K562 (cell line): Measurements from ENCODE around the gene PARD3B. TPM values are rescaled to one million over a fixed set of nuclear protein-coding genes. Genes with fewer than 3 reads are reported as not detected.
A peak's percentile ranks its signal among the peaks of the same experiment; 100 is the strongest.

Source experiments
- ATAC-seq: fragments of 200-7000 bp; cut with Tn5 transposase; 3 replicates; pipeline ENCODE4 v1.9.1; 2020; ENCODE audit warnings: moderate library complexity
- BruUV-seq: library from RNA; stranded (reverse); fragments of 400-500 nt; replicated peaks from 2 replicates; lab custom pipeline; 2021; lab: Mats Ljungman, UMichigan
- CTCF ChIA-PET: fragments of 300-600 bp; formaldehyde crosslinking; extraction: SDS; loops from one replicate; lab custom pipeline; 2021; ENCODE audit warnings: low intra/inter-chr PET ratio; lab: Yijun Ruan, JAX
- POLR2A ChIA-PET: fragments of 300-600, 350-650 bp; sonication (Branson Sonifier 250); formaldehyde crosslinking; extraction: SDS; loops from one replicate; lab custom pipeline; 2021; ENCODE audit warnings: antibody characterized with exemption, inconsistent platforms; lab: Yijun Ruan, JAX
- DNase-seq, 4 experiments: peaks; one replicate each; pipeline versions ENCODE4 v3.0.0 to v3.0.0-alpha.2; 2011 to 2018; ENCODE audit warnings: low spot score in 3 of 4, mixed read lengths in 3 of 4; ENCODE audit errors: extremely low read depth in 1 of 4
- FAIRE-seq: peaks from 2 replicates; lab custom pipeline; 2011; peaks lifted over from hg19 to GRCh38; lab: Jason Lieb, UNC
- H2AFZ ChIP-seq: 2 replicates; pipeline ENCODE4 v1.6.0; 2011; ENCODE audit warnings: low read depth, low read length, control low read depth, inconsistent platforms
- H3K27ac ChIP-seq: fragments of 200-600 bp; 3 replicates; pipeline ENCODE4 v1.8.0; 2011; ENCODE audit warnings: low read depth, mild to moderate bottlenecking, control low read depth, inconsistent platforms, low read length, moderate library complexity, mixed read lengths; ENCODE audit errors: extremely low read depth
- H3K27me3 ChIP-seq, 2 experiments: fragments of 300-600 bp in 1 of 2; 2 replicates in 1 of 2; 3 replicates in 1 of 2; pipeline versions ENCODE4 v1.6.0 to v1.8.0; 2011; ENCODE audit warnings: inconsistent platforms in 2 of 2, low read length in 2 of 2, mild to moderate bottlenecking in 1 of 2, mixed read lengths in 1 of 2, moderate library complexity in 1 of 2; ENCODE audit not compliant: control insufficient read depth in 2 of 2, insufficient read depth in 2 of 2
- H3K36me3 ChIP-seq: fragments of 300-600 bp; 3 replicates; pipeline ENCODE4 v1.8.0; 2011; ENCODE audit warnings: mild to moderate bottlenecking, low read length, inconsistent platforms; ENCODE audit not compliant: control insufficient read depth, insufficient read depth
- H3K4me1 ChIP-seq, 2 experiments: fragments of 200-600 bp in 1 of 2; replicated peaks in 1 of 2; 2 replicates in 1 of 2; 3 replicates in 1 of 2; pipeline versions ENCODE4 v1.5.1 to v1.8.0; 2011; ENCODE audit warnings: inconsistent platforms in 2 of 2, low read length in 2 of 2, mild to moderate bottlenecking in 1 of 2, mixed read lengths in 1 of 2, moderate library complexity in 1 of 2; ENCODE audit not compliant: control insufficient read depth in 2 of 2, insufficient read depth in 2 of 2
- H3K4me2 ChIP-seq: 2 replicates; pipeline ENCODE4 v1.6.1; 2011; ENCODE audit warnings: low read length, control low read depth, inconsistent platforms, mixed read lengths; ENCODE audit not compliant: insufficient read depth
- H3K4me3 ChIP-seq: fragments of 200-600 bp; sonication (generic), shearing (Covaris generic); 2 replicates; pipeline ENCODE4 v1.5.1; 2016; ENCODE audit warnings: control low read depth, inconsistent platforms
- H3K79me2 ChIP-seq: fragments of 200-600 bp; 3 replicates; pipeline ENCODE4 v1.8.0; 2011; ENCODE audit warnings: low read length, inconsistent platforms; ENCODE audit not compliant: control insufficient read depth, insufficient read depth
- H3K9ac ChIP-seq, 2 experiments: 2 replicates each; pipeline versions ENCODE4 v1.6.0 to v1.6.1; 2011; ENCODE audit warnings: low read depth in 2 of 2, low read length in 2 of 2, control low read depth in 1 of 2, inconsistent platforms in 1 of 2, mild to moderate bottlenecking in 1 of 2, mixed read lengths in 1 of 2; ENCODE audit not compliant: insufficient read depth in 1 of 2
- H3K9me1 ChIP-seq: one replicate; pipeline ENCODE4 v1.6.0; 2011; ENCODE audit warnings: inconsistent platforms, mild to moderate bottlenecking, low read length, moderate library complexity; ENCODE audit not compliant: control insufficient read depth, insufficient read depth
- H3K9me3 ChIP-seq: replicated peaks from 2 replicates; pipeline ENCODE4 v1.5.1; 2011; ENCODE audit warnings: low read depth, low read length, inconsistent platforms; ENCODE audit not compliant: control insufficient read depth, insufficient read depth
- H4K20me1 ChIP-seq: replicated peaks from 2 replicates; pipeline ENCODE4 v1.6.1; 2011; ENCODE audit warnings: low read length, inconsistent platforms, mixed read lengths; ENCODE audit not compliant: control insufficient read depth, insufficient read depth
- COPS2 ChIP-seq: fragments of 450-650 bp; conservative IDR thresholded peaks from 2 replicates; pipeline ENCODE4 v1.6.1; 2016; ENCODE audit warnings: mild to moderate bottlenecking, moderate library complexity
- CXXC5 ChIP-seq: fragments of 250-450 bp; sonication (Bioruptor Pico); IDR thresholded peaks from 2 replicates; pipeline ENCODE4 v1.8.0; 2022; ENCODE audit warnings: inconsistent platforms, mild to moderate bottlenecking, moderate library complexity
- EGR1 ChIP-seq: fragments of 450-650 bp; conservative IDR thresholded peaks from 2 replicates; pipeline ENCODE4 v1.6.1; 2017; ENCODE audit warnings: mild to moderate bottlenecking
- FOSL1 ChIP-seq: fragments of 200-800 bp; sonication (Bioruptor generic); conservative IDR thresholded peaks from 2 replicates; pipeline ENCODE4 v1.6.1; 2016; ENCODE audit warnings: missing genetic modification characterization, missing compliant biosample characterization
- XRCC4 ChIP-seq: IDR thresholded peaks from one replicate; pipeline ENCODE4 v1.6.1; 2011; ENCODE audit not compliant: insufficient read depth, insufficient read length; ENCODE audit errors: extremely low read depth
- ZNF134 ChIP-seq: fragments of 250-450 bp; sonication (Bioruptor Pico); conservative IDR thresholded peaks from 2 replicates; pipeline ENCODE4 v1.4.0; 2020
- WGBS: fragments of 100-300 bp; shearing (Covaris generic); methylation state at CpG from one replicate; pipeline ENCODE4 v1.1.6; 2016; ENCODE audit warnings: low coverage, mixed read lengths; ENCODE audit not compliant: insufficient coverage; ENCODE audit errors: missing lambda C conversion rate; 5-methylcytosine and 5-hydroxymethylcytosine counted together
- in situ Hi-C: fragments of 300-500 bp; cut with MboI; formaldehyde crosslinking; loops from 4 replicates; pipeline ENCODE4 v1.15.0; 2018; ENCODE audit warnings: inconsistent platforms, mixed read lengths
- intact Hi-C: fragments of 100-400 bp; cut with micrococcal nuclease; formaldehyde crosslinking; loops from 2 replicates; pipeline ENCODE4 v1.14.2; 2022
- polyA plus RNA-seq, 8 experiments: library from polyadenylated mRNA; depleted of rRNA in 4 of 8; stranded (reverse) in 5 of 8; unstranded in 3 of 8; fragments of >200 nt; fragmentation: Nextera tagmentation in 2 of 8; fragmentation: Illumina TruSeq in 1 of 8; extraction: Ambion mirVana in 2 of 8; extraction: Trizol in 1 of 8; gene quantifications; 2 replicates each; pipeline versions ENCODE4 v1.2.1 to v1.2.3, GENCODE V29; 2011 to 2014; ENCODE audit warnings: inconsistent platforms in 1 of 8, missing spikeins in 1 of 8
- total RNA-seq, 7 experiments: library from RNA; depleted of rRNA in 6 of 7; stranded (reverse); fragments of >200 nt in 6 of 7; fragmentation: Illumina TruSeq in 2 of 7; extraction: Trizol in 2 of 7; gene quantifications; 2 replicates each; pipeline versions ENCODE4 v1.2.1 to v1.2.3, GENCODE V29; 2011 to 2021; ENCODE audit warnings: low replicate concordance in 1 of 7
- TF ChIP-seq, protein P1 (sequence below), 2 experiments: IDR thresholded peaks; 2 replicates each; pipeline ENCODE4 v1.6.1; 2011; ENCODE audit warnings: borderline replicate concordance in 1 of 2, control low read depth in 1 of 2, low read depth in 1 of 2, low read length in 1 of 2, mild to moderate bottlenecking in 1 of 2, mixed read lengths in 1 of 2, moderate library complexity in 1 of 2; ENCODE audit not compliant: insufficient read depth in 1 of 2, insufficient read length in 1 of 2, poor library complexity in 1 of 2, severe bottlenecking in 1 of 2; ENCODE audit errors: extremely low read depth in 1 of 2

Gene PARD3B
- total and polyA plus RNA-seq, 9 of the 15 experiments (the other 6 are each of a cell fraction or from before 2014, with no cell fraction given) = 0.15 to 3.0 (median 1.1) TPM

DNA sequence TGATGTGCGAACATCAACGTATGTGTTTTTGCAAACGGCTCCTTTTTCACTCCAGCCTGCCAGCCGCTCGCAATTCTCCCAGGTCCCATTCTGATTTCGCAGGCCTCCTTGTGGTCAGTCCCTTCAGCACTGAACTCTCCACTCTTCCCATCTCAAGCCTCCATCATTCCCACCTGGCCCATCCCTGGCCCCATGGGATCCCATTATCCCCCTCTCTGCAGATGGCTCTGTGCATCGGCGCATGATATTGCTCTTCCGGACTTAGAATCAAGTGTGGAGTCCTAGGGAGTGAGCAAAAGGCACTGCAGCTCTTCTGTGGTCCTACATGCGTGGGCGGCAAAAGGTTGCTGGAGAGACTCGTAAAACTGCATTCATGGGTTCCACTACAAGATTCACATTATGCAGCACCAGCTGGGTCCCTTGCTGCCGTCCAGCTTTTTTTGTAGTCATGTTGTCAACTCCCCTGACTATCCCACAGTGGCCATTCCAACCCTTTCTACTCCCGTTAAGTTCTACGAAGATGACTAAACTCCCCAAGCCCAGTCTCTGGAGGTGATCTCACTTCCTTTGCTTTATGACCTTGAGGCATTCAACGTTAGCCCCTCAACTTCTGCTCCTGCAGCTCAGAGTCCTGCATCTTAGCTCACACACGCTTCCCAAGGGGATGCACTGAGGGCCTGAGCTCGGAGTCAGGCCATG, 1011.7 kb downstream of the PARD3B start:
- no peak overlapping the region for H3K4me2 ChIP-seq
- no peak for TF ChIP-seq CXXC5
- no peak for TF ChIP-seq XRCC4
- no peak for TF ChIP-seq FOSL1 (tag)
- no peak for TF ChIP-seq ZNF134 (CRISPR knock-in tag)
- TF ChIP-seq EGR1 = peak; percentile 50
- TF ChIP-seq, protein P1, sequence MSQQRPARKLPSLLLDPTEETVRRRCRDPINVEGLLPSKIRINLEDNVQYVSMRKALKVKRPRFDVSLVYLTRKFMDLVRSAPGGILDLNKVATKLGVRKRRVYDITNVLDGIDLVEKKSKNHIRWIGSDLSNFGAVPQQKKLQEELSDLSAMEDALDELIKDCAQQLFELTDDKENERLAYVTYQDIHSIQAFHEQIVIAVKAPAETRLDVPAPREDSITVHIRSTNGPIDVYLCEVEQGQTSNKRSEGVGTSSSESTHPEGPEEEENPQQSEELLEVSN (IDR thresholded peaks at IDR 0.05; ENCODE audit: borderline replicate concordance in 1 of 2, extremely low read depth in 1 of 2, insufficient read depth in 1 of 2, insufficient read length in 1 of 2, low read depth in 1 of 2, low read length in 1 of 2, poor library complexity in 1 of 2, severe bottlenecking in 1 of 2) = no peak
- no peak for TF ChIP-seq COPS2
- no peak overlapping the region for H3K27ac ChIP-seq
- 4% methylated on average over 18 of the region's 18 CpGs for WGBS
- no peaks in the 10 kb centered on the region for H3K36me3 ChIP-seq
- no peak overlapping the region for H2AFZ ChIP-seq
- no peak for DNase-seq
- ChIA-PET POLR2A (interaction anchor here (0.7 to 0.9 kb wide), 2 partner anchors 231 to 691 kb away, joined by 3 read pairs; no protein-coding TSS in a partner anchor), CTCF (no interaction called here)
- no peak for FAIRE-seq
- H3K4me1 ChIP-seq = no peaks in the 10 kb centered on the region
- H3K79me2 ChIP-seq = no peaks in the 10 kb centered on the region
- H4K20me1 ChIP-seq = no peaks in the 10 kb centered on the region
- no peak overlapping the region for H3K4me3 ChIP-seq
- no TSS peak for BruUV-seq
- no peaks in the 10 kb centered on the region for H3K9me1 ChIP-seq
- H3K9me3 ChIP-seq = no peaks in the 10 kb centered on the region
- in situ Hi-C loops (no loop called here), intact Hi-C loops (no loop called here)
- H3K27me3 ChIP-seq = no peaks in the 10 kb centered on the region; a peak in 1 of 5 replicates
- no peak overlapping the region for H3K9ac ChIP-seq
- no peak for ATAC-seq
